ENCODE measurements around the gene CDC73. TPM values are rescaled to one million over a fixed set of nuclear protein-coding genes. Genes with fewer than 3 reads are reported as not detected.
A peak's percentile ranks its signal among the peaks of the same experiment; 100 is the strongest.

Gene CDC73
- 67.3 to 71.1 TPM (median 70.2 TPM) in 3 replicates for total RNA-seq

DNA sequence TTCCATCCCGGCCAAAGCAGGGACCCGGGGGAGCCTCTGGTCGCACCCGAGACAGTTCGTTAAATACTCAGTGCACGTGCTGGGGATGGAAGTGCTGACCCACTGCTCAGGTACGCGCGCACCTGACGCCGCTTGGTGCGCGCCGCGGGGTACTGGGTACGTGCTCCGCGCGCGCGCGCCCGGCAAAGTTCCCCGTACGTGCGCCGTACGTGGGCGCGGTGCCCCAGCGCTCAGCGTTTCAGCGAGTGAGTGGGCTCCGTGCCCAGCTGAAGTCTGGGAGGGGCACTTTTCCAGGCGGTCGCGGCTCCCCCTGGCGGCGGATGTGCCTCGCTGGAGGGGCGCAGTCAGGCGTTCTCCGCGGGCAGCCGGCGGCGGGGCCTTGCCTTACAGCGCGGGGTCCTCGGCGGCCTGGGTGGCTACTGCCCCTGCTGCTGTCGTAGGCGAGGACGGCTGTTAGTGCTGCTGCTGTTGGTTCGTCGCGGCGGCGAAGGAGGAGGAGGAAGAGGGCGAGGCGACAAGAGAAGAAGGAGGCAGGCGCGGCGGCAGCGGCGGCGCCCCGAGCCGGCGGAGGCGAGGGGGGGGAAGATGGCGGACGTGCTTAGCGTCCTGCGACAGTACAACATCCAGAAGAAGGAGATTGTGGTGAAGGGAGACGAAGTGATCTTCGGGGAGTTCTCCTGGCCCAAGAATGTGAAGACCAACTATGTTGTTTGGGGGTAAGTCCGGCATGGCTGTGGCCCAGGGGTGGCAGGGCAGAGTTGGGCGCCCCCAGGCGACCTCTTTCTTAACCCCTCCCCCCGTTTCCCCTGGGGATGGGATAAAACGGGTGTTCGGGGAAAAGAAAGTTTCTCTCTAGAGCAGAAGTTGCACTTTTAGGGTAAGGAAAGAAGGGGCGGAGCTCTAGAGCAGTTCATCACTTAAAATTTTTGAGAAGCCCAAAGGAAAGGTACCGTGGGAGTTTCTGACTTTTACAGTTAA lies at the start of gene CDC73:
TSS of gene CDC73 (plus strand) at position 416 of the 978 bp plus-strand sequence. CDS start at position 586, 170 bp downstream.
- peak within 1 kb of the TSS; percentile 94 for H3K4me3 Mint-ChIP-seq
- peaks cover 22% of the 10 kb centered on the region for H3K4me1 Mint-ChIP-seq
- H3K36me3 Mint-ChIP-seq = peaks cover 7% of the 10 kb centered on the region
- no peaks in the 10 kb centered on the region for H3K27me3 Mint-ChIP-seq (ENCODE audit: low read depth)
- peak within 1 kb of the TSS; percentile 99 for H3K27ac Mint-ChIP-seq
- DNase-seq (ENCODE audit: low spot score in 2 of 2, unreplicated experiment in 2 of 2) = peak; percentile 93 to 99
- H3K9me3 Mint-ChIP-seq = no peaks in the 10 kb centered on the region
- TF ChIP-seq, protein P1, sequence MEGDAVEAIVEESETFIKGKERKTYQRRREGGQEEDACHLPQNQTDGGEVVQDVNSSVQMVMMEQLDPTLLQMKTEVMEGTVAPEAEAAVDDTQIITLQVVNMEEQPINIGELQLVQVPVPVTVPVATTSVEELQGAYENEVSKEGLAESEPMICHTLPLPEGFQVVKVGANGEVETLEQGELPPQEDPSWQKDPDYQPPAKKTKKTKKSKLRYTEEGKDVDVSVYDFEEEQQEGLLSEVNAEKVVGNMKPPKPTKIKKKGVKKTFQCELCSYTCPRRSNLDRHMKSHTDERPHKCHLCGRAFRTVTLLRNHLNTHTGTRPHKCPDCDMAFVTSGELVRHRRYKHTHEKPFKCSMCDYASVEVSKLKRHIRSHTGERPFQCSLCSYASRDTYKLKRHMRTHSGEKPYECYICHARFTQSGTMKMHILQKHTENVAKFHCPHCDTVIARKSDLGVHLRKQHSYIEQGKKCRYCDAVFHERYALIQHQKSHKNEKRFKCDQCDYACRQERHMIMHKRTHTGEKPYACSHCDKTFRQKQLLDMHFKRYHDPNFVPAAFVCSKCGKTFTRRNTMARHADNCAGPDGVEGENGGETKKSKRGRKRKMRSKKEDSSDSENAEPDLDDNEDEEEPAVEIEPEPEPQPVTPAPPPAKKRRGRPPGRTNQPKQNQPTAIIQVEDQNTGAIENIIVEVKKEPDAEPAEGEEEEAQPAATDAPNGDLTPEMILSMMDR (IDR thresholded peaks at IDR 0.05; ENCODE audit: unreplicated experiment) = peak; percentile 97

DNA sequence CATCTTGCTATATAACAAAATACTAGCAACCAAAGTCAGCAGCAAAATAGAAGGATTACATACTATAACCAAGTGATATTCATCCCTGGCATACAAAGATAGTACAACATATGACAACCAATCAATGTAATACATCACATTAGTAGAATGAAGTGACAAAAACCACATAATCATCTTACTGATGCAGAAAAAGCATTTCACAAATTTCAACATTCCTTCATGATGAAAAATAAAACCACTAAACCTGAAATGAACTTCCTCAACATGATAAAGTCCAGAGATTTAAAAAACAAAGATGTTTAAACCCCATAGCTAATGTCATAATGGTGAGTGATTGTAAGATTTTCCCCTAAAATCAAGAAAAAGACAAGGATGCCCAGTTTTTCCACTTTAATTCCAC lies 43.8 kb upstream of the CDC73 start:
- TF ChIP-seq, protein P1 (IDR thresholded peaks at IDR 0.05; ENCODE audit: unreplicated experiment) = no peak
- Mint-ChIP-seq H3K4me1 (no peaks in the 10 kb centered on the region), H3K27ac (no peak overlapping the region), H3K4me3 (no peak overlapping the region), H3K36me3 (peaks cover 51% of the 10 kb centered on the region), H3K27me3 (ENCODE audit: low read depth) (no peaks in the 10 kb centered on the region), H3K9me3 (peaks cover 21% of the 10 kb centered on the region)
- no peak for DNase-seq (ENCODE audit: low spot score in 2 of 2, unreplicated experiment in 2 of 2)

DNA sequence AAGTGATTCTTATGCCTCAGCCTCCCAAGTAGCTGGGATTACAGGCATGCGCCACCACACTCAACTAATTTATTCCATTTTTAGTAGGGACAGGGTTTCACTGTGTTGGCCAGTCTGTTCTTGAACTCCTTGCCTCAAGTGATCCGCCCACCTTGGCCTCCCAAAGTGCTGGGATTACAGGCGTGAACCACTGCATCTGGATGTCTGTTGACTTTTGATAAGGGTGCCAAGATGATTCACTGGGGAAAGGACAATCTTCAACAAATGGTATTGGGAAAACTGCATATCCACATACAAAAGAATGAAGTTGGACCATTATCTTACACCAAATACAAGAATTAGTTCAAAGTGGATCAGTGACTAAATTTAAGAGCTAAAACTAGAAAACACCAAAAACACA lies 42.6 kb upstream of the CDC73 start:
- Mint-ChIP-seq H3K36me3 (peaks cover 61% of the 10 kb centered on the region), H3K9me3 (peaks cover 21% of the 10 kb centered on the region), H3K4me3 (no peak overlapping the region), H3K27ac (no peak overlapping the region), H3K27me3 (ENCODE audit: low read depth) (no peaks in the 10 kb centered on the region), H3K4me1 (no peaks in the 10 kb centered on the region)
- TF ChIP-seq, protein P1 (IDR thresholded peaks at IDR 0.05; ENCODE audit: unreplicated experiment) = no peak
- DNase-seq (ENCODE audit: low spot score in 2 of 2, unreplicated experiment in 2 of 2) = no peak

DNA sequence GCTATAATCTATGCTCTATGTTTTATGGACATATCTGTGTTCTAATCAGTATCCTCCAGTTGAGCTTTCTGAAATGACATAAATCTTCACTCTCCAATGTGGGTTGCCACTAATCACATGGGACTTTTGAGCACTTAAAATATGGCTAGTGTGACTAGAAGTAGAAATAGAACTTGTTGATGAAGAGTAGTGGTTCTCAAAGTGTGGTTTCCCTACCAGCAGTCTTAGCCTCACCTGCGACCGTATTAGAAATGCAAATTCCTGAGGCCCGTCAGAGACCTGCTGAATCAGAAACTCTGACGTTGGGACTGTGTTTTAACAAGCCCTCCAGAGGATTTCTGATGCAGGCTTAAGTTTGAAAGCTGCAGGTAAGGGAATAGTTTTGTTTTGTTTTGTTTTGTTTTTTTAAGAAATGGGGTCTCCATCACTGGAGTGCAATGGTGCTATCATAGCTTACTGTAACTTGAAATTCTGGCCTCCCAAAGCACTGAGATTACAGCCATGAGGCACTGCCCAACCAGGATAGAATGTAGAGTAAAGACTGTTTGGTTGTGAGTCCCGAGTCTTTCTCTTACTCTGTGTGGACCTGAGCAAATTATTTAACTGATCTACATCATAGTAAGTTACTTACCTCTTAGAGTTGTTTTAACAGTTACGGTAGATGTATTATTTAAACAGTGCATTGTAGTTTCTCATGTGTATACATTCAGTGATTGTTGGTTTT lies 38.3 kb upstream of the CDC73 start:
- TF ChIP-seq, protein P1 (IDR thresholded peaks at IDR 0.05; ENCODE audit: unreplicated experiment) = no peak
- Mint-ChIP-seq H3K36me3 (peaks cover 47% of the 10 kb centered on the region), H3K4me3 (no peak overlapping the region), H3K27ac (no peak overlapping the region), H3K9me3 (peaks cover 7% of the 10 kb centered on the region), H3K27me3 (ENCODE audit: low read depth) (no peaks in the 10 kb centered on the region), H3K4me1 (no peaks in the 10 kb centered on the region)
- no peak for DNase-seq (ENCODE audit: low spot score in 2 of 2, unreplicated experiment in 2 of 2)

DNA sequence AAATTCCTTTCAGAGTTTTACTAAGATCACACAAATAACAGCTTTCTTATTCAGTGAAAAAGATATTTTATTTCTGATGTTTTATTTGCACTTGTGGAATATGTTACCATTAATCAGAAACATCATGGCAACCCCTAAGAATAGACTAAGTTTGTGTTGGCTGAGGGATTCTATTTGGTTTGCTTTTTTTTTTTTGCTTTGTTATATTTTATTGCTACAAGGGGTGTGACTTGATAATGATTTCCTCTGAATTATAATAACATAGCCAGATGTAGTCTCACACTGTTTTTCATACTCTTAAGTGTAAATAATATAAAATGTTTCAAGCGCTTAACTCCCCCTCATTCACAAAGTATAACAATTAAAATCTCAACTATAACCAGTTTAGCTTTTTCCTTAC lies 36.6 kb upstream of the CDC73 start:
- DNase-seq (ENCODE audit: low spot score in 2 of 2, unreplicated experiment in 2 of 2) = no peak
- TF ChIP-seq, protein P1 (IDR thresholded peaks at IDR 0.05; ENCODE audit: unreplicated experiment) = no peak
- Mint-ChIP-seq H3K27ac (no peak overlapping the region), H3K36me3 (peaks cover 35% of the 10 kb centered on the region), H3K4me3 (no peak overlapping the region), H3K9me3 (no peaks in the 10 kb centered on the region), H3K27me3 (ENCODE audit: low read depth) (no peaks in the 10 kb centered on the region), H3K4me1 (no peaks in the 10 kb centered on the region)
